CD4-positive, alpha-beta T cell treated with Interleukin-4 for 1 hour (primary cell): ENCODE measurements around the gene KRT13.

Experiments
- DNase-seq, 2 donors: peaks; one replicate each; pipeline ENCODE4 v3.0.0-alpha.2; 2020 to 2022

The KRT13 gene

GRCh38 chr17:41537614-41537954 is 32.2 kb upstream of the KRT13 start:
- DNase-seq, result no peak

GRCh38 chr17:41536741-41537613 is 31.6 kb upstream of the KRT13 start:
- DNase-seq, result no peak

GRCh38 chr17:41535764-41536481 is 30.5 kb upstream of the KRT13 start:
- no peak for DNase-seq

GRCh38 chr17:41534899-41535546 is 29.6 kb upstream of the KRT13 start:
- DNase-seq, result no peak

GRCh38 chr17:41533613-41534012 is 28.2 kb upstream of the KRT13 start:
- no peak for DNase-seq

- no peak for DNase-seq
Observed at GRCh38 chr17:41532947-41533570, 27.6 kb upstream of the KRT13 start.

GRCh38 chr17:41531993-41532392 is 26.6 kb upstream of the KRT13 start:
- DNase-seq, result no peak

- no peak for DNase-seq
Observed at GRCh38 chr17:41530062-41531048, 24.9 kb upstream of the KRT13 start.

- no peak for DNase-seq
Observed at GRCh38 chr17:41529491-41529915, 24.1 kb upstream of the KRT13 start.

- DNase-seq, result no peak
Observed at GRCh38 chr17:41528959-41529353, 23.5 kb upstream of the KRT13 start.

- no peak for DNase-seq
Observed at GRCh38 chr17:41527063-41528023, 21.9 kb upstream of the KRT13 start.

- no peak for DNase-seq
Observed at GRCh38 chr17:41524261-41524660, 18.8 kb upstream of the KRT13 start.

GRCh38 chr17:41523787-41524186 is 18.4 kb upstream of the KRT13 start:
- DNase-seq, result no peak

GRCh38 chr17:41523225-41523593 is 17.8 kb upstream of the KRT13 start:
- no peak for DNase-seq

- DNase-seq, result no peak
Observed at GRCh38 chr17:41522301-41523224, 17.2 kb upstream of the KRT13 start.

GRCh38 chr17:41521574-41522261 is 16.3 kb upstream of the KRT13 start:
- no peak for DNase-seq

- DNase-seq, result no peak
Observed at GRCh38 chr17:41520821-41521521, 15.6 kb upstream of the KRT13 start.

- DNase-seq, result no peak
Observed at GRCh38 chr17:41519501-41520224, 14.3 kb upstream of the KRT13 start.
